Fibroblast of mammary gland (primary cell): ENCODE data around the gene AQP12B.

Source experiments
- DNase-seq: peaks from one replicate; pipeline ENCODE4 v3.0.0-alpha.2; 2010; ENCODE audit warnings: low read depth
- H3K4me3 ChIP-seq: 2 replicates; pipeline ENCODE4 v1.5.1; 2011; ENCODE audit warnings: low read depth, mild to moderate bottlenecking, low read length, moderate library complexity; ENCODE audit not compliant: control insufficient read depth
- TF ChIP-seq, protein P1 (sequence below): conservative IDR thresholded peaks from 2 replicates; pipeline ENCODE4 v1.5.1; 2011; ENCODE audit warnings: low read depth, low read length, inconsistent platforms; ENCODE audit not compliant: control insufficient read depth, insufficient read depth

The AQP12B gene

DNA sequence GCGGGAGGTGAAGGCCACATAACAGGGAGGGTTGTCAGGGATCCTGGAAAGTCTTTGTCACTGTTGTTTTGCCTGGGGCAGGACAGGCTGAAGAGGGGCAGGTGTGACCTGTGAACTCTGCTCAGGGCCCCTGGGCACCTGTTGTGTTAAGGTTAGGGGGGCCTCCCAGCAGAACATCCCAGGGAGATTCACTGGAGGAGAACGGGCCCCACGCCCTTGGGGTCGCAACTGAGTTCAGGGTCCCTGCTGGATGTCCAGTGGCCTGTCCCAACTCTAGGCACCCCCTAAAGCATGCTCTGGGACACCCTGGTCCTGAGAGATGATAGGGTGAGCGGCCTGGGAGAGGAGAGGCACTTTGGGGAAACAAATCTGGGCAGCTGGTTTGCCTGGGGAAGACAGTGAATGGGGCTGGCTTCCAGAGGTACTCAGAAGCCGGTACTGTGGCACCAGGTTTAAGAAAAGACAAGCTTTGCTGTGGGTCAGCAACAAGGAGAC lies 34.5 kb downstream of the AQP12B start:
- H3K4me3 ChIP-seq: no peak overlapping the region
- TF ChIP-seq, protein P1, sequence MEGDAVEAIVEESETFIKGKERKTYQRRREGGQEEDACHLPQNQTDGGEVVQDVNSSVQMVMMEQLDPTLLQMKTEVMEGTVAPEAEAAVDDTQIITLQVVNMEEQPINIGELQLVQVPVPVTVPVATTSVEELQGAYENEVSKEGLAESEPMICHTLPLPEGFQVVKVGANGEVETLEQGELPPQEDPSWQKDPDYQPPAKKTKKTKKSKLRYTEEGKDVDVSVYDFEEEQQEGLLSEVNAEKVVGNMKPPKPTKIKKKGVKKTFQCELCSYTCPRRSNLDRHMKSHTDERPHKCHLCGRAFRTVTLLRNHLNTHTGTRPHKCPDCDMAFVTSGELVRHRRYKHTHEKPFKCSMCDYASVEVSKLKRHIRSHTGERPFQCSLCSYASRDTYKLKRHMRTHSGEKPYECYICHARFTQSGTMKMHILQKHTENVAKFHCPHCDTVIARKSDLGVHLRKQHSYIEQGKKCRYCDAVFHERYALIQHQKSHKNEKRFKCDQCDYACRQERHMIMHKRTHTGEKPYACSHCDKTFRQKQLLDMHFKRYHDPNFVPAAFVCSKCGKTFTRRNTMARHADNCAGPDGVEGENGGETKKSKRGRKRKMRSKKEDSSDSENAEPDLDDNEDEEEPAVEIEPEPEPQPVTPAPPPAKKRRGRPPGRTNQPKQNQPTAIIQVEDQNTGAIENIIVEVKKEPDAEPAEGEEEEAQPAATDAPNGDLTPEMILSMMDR: no peak
- DNase-seq: no peak

- no peak overlapping the region for H3K4me3 ChIP-seq
- TF ChIP-seq, protein P1: no peak
- DNase-seq: no peak
Measured at GRCh38 chr2:240647503-240648154, 35.1 kb downstream of the AQP12B start.

- H3K4me3 ChIP-seq: no peak overlapping the region
- no peak for DNase-seq
- TF ChIP-seq, protein P1: no peak
Measured at GRCh38 chr2:240646900-240647502, 35.7 kb downstream of the AQP12B start.

GRCh38 chr2:240646176-240646899 lies 36.3 kb downstream of the AQP12B start:
- no peak for DNase-seq
- TF ChIP-seq, protein P1: no peak
- H3K4me3 ChIP-seq: no peak overlapping the region

- H3K4me3 ChIP-seq: no peak overlapping the region
- TF ChIP-seq, protein P1: no peak
- DNase-seq: no peak
Measured at GRCh38 chr2:240645801-240646175, 36.9 kb downstream of the AQP12B start.

- TF ChIP-seq, protein P1: no peak
- H3K4me3 ChIP-seq: no peak overlapping the region
- no peak for DNase-seq
Measured at GRCh38 chr2:240645346-240645745, 37.3 kb downstream of the AQP12B start.
